ENCODE results near the gene PLCL1.

PLCL1 gene

GRCh38 chr2:198053148-198053547, 248.8 kb downstream of the PLCL1 start:
- FAIRE-seq = no peak
- no peak for DNase-seq (ENCODE audit: low spot score)

GRCh38 chr2:198053776-198054175, 249.4 kb downstream of the PLCL1 start:
- DNase-seq (ENCODE audit: low spot score) (no peak), FAIRE-seq (no peak)

GRCh38 chr2:198054299-198054698, 249.9 kb downstream of the PLCL1 start:
- DNase-seq (ENCODE audit: low spot score) (peak; percentile 10), FAIRE-seq (no peak)

- no peak for FAIRE-seq
- DNase-seq (ENCODE audit: low spot score) = no peak
These were observed 251.3 kb downstream of the PLCL1 start for GRCh38 chr2:198055716-198056115.

GRCh38 chr2:198056836-198057235, 252.4 kb downstream of the PLCL1 start:
- DNase-seq (ENCODE audit: low spot score) = no peak
- FAIRE-seq = no peak

- no peak for FAIRE-seq
These were observed 255.4 kb downstream of the PLCL1 start for GRCh38 chr2:198059800-198060199.

GRCh38 chr2:198060277-198060676, 255.9 kb downstream of the PLCL1 start:
- FAIRE-seq (no peak), DNase-seq (ENCODE audit: low spot score) (no peak)

More at GRCh38 chr2:198059800-198060199, 255.4 kb downstream of the PLCL1 start:
- no peak for DNase-seq (ENCODE audit: low spot score)

GRCh38 chr2:198062826-198063225, 258.4 kb downstream of the PLCL1 start:
- FAIRE-seq = no peak
- no peak for DNase-seq (ENCODE audit: low spot score)

- no peak for FAIRE-seq
- DNase-seq (ENCODE audit: low spot score) = no peak
These were observed 258.8 kb downstream of the PLCL1 start for GRCh38 chr2:198063242-198063641.

- no peak for FAIRE-seq
- no peak for DNase-seq (ENCODE audit: low spot score)
These were observed 260.9 kb downstream of the PLCL1 start for GRCh38 chr2:198065322-198065721.

- DNase-seq (ENCODE audit: low spot score) = no peak
- FAIRE-seq = no peak
These were observed 262.2 kb downstream of the PLCL1 start for GRCh38 chr2:198066597-198066996.

- DNase-seq (ENCODE audit: low spot score) = no peak
- no peak for FAIRE-seq
These were observed 268.3 kb downstream of the PLCL1 start for GRCh38 chr2:198072655-198073054.

GRCh38 chr2:198073253-198073652, 268.9 kb downstream of the PLCL1 start:
- no peak for FAIRE-seq

GRCh38 chr2:198077477-198077876, 273.1 kb downstream of the PLCL1 start:
- DNase-seq (ENCODE audit: low spot score) (no peak), FAIRE-seq (no peak)

More at GRCh38 chr2:198073253-198073652, 268.9 kb downstream of the PLCL1 start:
- no peak for DNase-seq (ENCODE audit: low spot score)

- FAIRE-seq (no peak), DNase-seq (ENCODE audit: low spot score) (no peak)
These were observed 276.7 kb downstream of the PLCL1 start for GRCh38 chr2:198080879-198081765.

- FAIRE-seq (no peak), DNase-seq (ENCODE audit: low spot score) (no peak)
These were observed 279.8 kb downstream of the PLCL1 start for GRCh38 chr2:198084156-198084555.

GRCh38 chr2:198096002-198096401, 291.6 kb downstream of the PLCL1 start:
- DNase-seq (ENCODE audit: low spot score) (no peak), FAIRE-seq (no peak)

- DNase-seq (ENCODE audit: low spot score) (no peak), FAIRE-seq (no peak)
These were observed 292.6 kb downstream of the PLCL1 start for GRCh38 chr2:198096965-198097364.

- FAIRE-seq = no peak
- DNase-seq (ENCODE audit: low spot score) = no peak
These were observed 293.2 kb downstream of the PLCL1 start for GRCh38 chr2:198097630-198098029.

- DNase-seq (ENCODE audit: low spot score) = no peak
- no peak for FAIRE-seq
These were observed 294.0 kb downstream of the PLCL1 start for GRCh38 chr2:198098386-198098785.

GRCh38 chr2:198098918-198099317, 294.5 kb downstream of the PLCL1 start:
- FAIRE-seq = no peak
- DNase-seq (ENCODE audit: low spot score) = no peak

- FAIRE-seq = no peak
- DNase-seq (ENCODE audit: low spot score) = no peak
These were observed 296.0 kb downstream of the PLCL1 start for GRCh38 chr2:198100346-198100745.

- FAIRE-seq (no peak), DNase-seq (ENCODE audit: low spot score) (no peak)
These were observed 297.3 kb downstream of the PLCL1 start for GRCh38 chr2:198101688-198102087.

Measured in urothelium cell line (cell line).